ENCODE data around the gene CHAT.

Gene CHAT

DNA sequence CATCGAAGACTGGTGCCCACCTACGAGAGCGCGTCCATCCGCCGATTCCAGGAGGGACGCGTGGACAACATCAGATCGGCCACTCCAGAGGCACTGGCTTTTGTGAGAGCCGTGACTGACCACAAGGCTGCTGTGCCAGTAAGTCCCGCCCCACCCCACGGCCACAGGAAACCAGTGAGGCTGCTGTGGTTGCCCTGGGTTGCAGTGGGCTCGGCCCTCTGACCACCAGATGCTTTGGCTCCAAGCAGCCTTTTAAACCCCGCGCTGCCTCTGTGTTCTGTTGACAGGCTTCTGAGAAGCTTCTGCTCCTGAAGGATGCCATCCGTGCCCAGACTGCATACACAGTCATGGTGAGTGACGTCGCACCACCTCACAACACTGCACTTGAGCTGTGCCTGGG lies 41.3 kb downstream of the CHAT start:
- no peak overlapping the region for H3K9ac ChIP-seq (ENCODE audit: low read depth, low read length)
- H3K36me3 ChIP-seq (ENCODE audit: insufficient read depth, low read length), result no peaks in the 10 kb centered on the region
- H3K4me1 ChIP-seq (ENCODE audit: insufficient read depth, low read length), result no peaks in the 10 kb centered on the region
- no peaks in the 10 kb centered on the region for H3K9me3 ChIP-seq (ENCODE audit: control insufficient read depth, insufficient read depth, low read length)

DNA sequence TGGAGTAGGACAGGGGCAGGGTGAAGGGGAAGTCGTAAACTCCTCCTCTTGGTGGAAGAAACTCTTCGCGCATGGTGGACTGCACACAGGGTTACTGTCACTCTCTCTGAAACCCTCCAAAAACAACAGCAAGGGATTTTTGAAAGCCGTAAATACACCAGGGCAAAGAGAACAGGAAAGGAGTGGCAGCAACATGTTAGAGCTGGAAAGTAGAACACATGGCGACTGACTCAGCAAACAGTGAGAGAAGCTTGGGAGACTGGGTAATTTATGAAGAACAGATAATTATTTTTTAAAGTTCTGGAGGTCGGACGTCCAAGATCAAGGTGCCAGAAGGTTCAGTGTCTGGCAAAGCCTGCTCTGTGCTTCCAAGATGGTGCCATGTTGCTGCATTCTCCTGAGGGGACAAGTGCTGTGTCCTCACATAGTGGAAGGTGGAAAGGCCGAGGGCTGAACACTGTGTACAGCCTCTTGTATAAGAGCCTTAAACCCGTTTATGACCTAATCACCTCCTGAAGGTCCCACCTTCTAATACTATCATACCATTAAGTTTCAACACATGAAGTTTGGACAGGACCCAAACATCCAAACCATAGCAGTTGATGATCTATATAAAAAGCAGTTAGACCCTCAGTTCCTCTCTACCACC lies 43.1 kb downstream of the CHAT start:
- Histone ChIP-seq H3K36me3 (ENCODE audit: insufficient read depth, low read length) (no peaks in the 10 kb centered on the region), H3K9ac (ENCODE audit: low read depth, low read length) (no peak overlapping the region), H3K4me1 (ENCODE audit: insufficient read depth, low read length) (peaks cover 8% of the 10 kb centered on the region; the same call in 1 of the 2 replicates), H3K9me3 (ENCODE audit: control insufficient read depth, insufficient read depth, low read length) (no peaks in the 10 kb centered on the region)

DNA sequence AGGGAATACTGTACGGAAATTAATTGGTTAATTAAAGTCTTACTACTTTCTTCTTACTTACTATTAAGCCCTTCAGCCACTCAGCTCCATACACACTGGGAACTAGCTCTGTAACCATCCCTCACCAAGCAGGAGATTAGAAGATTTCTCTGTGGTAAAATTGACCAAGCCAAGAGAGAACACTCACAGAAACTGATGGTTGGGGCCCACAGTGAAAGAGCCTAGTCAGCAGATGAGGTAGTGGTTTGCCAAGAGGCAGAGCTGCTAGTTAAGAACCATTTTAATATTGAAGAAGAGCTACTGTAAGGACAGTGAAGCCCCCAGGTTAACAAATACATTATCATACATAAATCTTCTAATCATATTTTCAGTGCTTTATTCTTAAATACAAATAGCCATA lies 43.8 kb downstream of the CHAT start:
- no peaks in the 10 kb centered on the region for H3K36me3 ChIP-seq (ENCODE audit: insufficient read depth, low read length)
- H3K4me1 ChIP-seq (ENCODE audit: insufficient read depth, low read length), result peaks cover 8% of the 10 kb centered on the region; the same call in 1 of the 2 replicates
- H3K9ac ChIP-seq (ENCODE audit: low read depth, low read length), result no peak overlapping the region
- H3K9me3 ChIP-seq (ENCODE audit: control insufficient read depth, insufficient read depth, low read length), result no peaks in the 10 kb centered on the region

DNA sequence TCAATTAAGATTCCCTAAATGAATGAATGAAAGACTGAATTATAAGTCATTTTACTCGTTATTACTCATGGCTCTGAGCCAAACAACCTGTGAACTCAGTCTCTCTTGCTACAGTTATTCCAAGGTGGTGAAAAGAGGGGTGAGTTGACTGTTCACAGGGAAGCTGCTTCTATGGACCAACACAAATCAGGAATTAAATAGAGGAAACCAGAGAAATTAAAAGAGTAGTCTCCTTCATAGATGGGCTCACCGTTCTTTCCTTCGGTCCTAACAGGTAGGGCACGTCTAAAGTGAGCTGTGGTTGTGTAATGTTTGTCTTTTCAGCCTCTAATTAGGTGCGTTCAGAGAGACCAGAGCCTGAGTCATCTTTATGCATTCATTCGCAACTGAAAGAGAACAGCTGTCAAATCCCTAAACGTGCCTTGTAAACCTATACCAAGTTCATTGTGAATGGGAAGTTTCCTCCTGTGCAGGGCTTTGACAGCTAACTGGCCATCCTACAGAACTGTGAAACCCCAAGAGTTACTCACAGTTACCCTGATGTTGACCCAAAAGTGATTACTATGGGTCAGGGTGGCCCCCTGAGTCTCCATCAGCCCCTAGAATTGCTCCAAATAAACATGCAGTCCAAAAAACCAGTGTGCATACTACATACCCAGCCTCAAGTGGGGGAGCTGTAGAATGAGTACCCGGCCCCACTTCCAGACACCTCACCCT lies 47.5 kb downstream of the CHAT start:
- Histone ChIP-seq H3K36me3 (ENCODE audit: insufficient read depth, low read length) (no peaks in the 10 kb centered on the region), H3K9ac (ENCODE audit: low read depth, low read length) (no peak overlapping the region), H3K4me1 (ENCODE audit: insufficient read depth, low read length) (peaks cover 8% of the 10 kb centered on the region; the same call in 1 of the 2 replicates), H3K9me3 (ENCODE audit: control insufficient read depth, insufficient read depth, low read length) (no peaks in the 10 kb centered on the region)

DNA sequence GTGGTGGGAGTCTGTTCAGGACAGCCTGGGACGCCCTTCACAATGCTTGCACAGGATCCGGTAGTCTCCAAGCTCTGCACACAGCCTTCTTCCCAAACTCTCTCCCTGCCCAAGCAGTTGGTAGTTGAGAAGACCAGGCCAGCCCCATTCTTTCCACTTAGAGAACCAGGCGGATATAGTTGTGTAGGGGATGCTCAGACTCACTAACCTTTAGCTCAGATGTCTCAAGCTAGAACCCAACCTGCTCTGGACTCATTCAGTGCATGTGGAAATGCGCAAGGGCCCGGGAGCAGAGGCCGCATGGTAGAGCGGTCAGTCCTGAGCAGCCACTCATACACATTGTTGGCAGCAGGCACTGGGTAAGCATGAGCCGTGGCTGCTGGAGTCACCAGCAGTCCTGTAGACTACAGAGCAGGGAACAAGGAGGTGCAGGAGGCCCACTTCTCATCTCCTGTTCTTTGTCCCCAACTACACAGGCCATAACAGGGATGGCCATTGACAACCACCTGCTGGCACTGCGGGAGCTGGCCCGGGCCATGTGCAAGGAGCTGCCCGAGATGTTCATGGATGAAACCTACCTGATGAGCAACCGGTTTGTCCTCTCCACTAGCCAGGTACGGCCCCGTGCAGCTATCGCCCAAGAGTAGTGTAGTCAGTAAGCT lies 48.5 kb downstream of the CHAT start:
- Histone ChIP-seq H3K36me3 (ENCODE audit: insufficient read depth, low read length) (no peaks in the 10 kb centered on the region), H3K9ac (ENCODE audit: low read depth, low read length) (no peak overlapping the region), H3K9me3 (ENCODE audit: control insufficient read depth, insufficient read depth, low read length) (no peaks in the 10 kb centered on the region), H3K4me1 (ENCODE audit: insufficient read depth, low read length) (peaks cover 8% of the 10 kb centered on the region; the same call in 1 of the 2 replicates)

DNA sequence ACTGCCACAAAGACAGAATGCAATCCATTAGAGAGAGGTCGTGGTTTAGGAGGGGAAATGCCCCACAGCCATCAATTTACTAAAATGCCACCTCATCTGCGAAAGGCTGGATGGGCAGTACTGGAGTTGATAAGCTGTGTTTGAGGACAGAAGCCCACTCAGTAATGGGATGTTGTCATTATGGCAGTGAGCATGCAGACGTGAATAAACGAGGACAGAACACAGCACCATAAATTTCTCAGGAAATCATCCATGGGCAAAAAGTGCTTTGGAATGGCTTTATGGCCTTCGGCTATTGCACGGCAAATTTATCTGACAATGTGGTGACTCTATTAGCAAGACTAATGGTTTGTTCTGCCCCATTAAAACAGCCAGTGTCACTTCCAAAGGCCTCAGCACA lies 49.8 kb downstream of the CHAT start:
- no peak overlapping the region for H3K9ac ChIP-seq (ENCODE audit: low read depth, low read length)
- no peaks in the 10 kb centered on the region for H3K36me3 ChIP-seq (ENCODE audit: insufficient read depth, low read length)
- peaks cover 8% of the 10 kb centered on the region; the same call in 1 of the 2 replicates for H3K4me1 ChIP-seq (ENCODE audit: insufficient read depth, low read length)
- no peaks in the 10 kb centered on the region for H3K9me3 ChIP-seq (ENCODE audit: control insufficient read depth, insufficient read depth, low read length)

DNA sequence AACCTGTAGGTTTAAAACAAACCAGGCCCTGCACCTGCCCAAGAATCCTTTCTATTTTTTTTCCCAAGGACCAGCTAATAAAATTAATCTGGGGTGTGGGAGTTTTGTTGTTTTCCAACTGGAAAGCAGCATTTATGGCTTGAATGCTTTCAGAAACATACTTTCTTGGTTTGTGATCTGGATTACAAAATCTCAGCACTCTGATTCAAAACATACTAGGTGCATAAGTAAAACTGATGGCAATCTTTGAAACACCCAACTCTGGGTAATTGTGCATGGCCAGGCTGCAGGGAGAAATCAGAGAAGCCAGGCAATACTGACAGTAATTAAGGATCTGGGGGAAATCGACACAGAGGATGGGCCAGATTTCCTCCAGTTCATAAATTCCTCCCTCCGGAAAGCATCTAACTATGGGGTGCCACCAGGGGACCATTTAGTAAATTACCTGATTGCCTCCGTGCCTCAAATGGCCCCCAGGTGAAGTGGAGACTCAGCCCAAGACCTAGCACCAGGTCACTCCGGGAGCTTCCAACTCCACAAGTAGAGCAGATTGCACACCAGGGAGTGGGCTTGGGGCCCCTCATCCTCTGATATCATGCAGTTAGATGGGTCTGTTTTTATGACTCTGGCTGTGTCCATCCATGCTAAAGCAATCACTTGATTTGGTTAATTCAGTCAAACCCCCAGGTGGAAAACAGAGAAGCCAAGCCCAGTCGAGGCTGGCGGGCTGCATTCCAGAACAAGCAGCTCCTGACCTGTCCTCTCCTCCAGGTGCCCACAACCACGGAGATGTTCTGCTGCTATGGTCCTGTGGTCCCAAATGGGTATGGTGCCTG lies 50.4 kb downstream of the CHAT start:
- H3K4me1 ChIP-seq (ENCODE audit: insufficient read depth, low read length), result peaks cover 8% of the 10 kb centered on the region; the same call in 1 of the 2 replicates

DNA sequence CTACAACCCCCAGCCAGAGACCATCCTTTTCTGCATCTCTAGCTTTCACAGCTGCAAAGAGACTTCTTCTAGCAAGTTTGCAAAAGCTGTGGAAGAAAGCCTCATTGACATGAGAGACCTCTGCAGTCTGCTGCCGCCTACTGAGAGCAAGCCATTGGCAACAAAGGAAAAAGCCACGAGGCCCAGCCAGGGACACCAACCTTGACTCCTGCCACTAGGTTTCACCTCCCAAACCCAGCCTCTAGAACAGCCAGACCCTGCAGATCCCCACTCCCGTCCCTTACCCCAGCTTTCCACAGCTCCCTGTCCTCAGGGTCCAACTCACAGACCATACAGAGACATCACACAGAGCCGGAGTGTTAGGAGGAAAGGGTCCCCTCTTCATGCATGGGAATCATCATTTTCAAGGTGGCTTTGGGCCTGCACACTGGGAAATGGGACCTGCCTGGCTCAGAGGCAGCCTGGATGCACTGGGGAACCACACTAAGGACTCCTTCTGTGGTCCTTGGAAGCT lies 51.1 kb downstream of the CHAT start:
- H3K36me3 ChIP-seq (ENCODE audit: insufficient read depth, low read length), result no peaks in the 10 kb centered on the region
- no peaks in the 10 kb centered on the region for H3K9me3 ChIP-seq (ENCODE audit: control insufficient read depth, insufficient read depth, low read length)
- peaks cover 8% of the 10 kb centered on the region; the same call in 1 of the 2 replicates for H3K4me1 ChIP-seq (ENCODE audit: insufficient read depth, low read length)
- no peak overlapping the region for H3K9ac ChIP-seq (ENCODE audit: low read depth, low read length)

More for the DNA sequence above, 50.4 kb downstream of the CHAT start:
- no peaks in the 10 kb centered on the region for H3K9me3 ChIP-seq (ENCODE audit: control insufficient read depth, insufficient read depth, low read length)
- no peaks in the 10 kb centered on the region for H3K36me3 ChIP-seq (ENCODE audit: insufficient read depth, low read length)
- no peak overlapping the region for H3K9ac ChIP-seq (ENCODE audit: low read depth, low read length)

DNA sequence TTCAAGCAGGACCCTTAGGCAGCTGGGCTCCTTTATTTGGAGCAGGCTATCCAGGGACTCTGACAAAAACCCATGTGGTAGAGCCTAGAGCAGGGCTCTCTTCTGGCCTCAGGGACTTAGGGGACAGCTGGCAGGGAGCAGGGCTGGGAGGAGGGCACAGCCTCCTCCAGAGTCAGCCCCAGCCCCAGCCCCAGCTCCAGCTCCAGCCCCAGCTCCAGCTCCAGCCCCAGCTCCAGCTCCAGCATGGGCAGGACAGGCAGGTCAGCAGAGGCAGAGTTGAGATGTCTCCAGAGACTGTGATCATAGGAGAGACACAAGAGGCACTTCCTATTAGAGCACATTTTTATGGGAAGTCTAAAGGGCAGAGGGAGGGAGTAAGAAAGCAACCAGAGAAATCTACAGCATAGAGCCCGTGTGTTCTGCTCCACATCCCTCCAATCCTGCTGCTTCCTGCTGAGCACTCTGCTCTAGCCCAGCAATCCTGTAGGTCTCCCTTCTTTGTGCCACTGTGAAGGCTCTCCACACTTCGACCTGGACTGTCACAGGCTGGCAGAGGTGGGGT lies 52.3 kb downstream of the CHAT start:
- Histone ChIP-seq H3K4me1 (ENCODE audit: insufficient read depth, low read length) (peaks cover 5% of the 10 kb centered on the region; the same call in 1 of the 2 replicates), H3K9me3 (ENCODE audit: control insufficient read depth, insufficient read depth, low read length) (no peaks in the 10 kb centered on the region), H3K9ac (ENCODE audit: low read depth, low read length) (no peak overlapping the region), H3K36me3 (ENCODE audit: insufficient read depth, low read length) (no peaks in the 10 kb centered on the region)

DNA sequence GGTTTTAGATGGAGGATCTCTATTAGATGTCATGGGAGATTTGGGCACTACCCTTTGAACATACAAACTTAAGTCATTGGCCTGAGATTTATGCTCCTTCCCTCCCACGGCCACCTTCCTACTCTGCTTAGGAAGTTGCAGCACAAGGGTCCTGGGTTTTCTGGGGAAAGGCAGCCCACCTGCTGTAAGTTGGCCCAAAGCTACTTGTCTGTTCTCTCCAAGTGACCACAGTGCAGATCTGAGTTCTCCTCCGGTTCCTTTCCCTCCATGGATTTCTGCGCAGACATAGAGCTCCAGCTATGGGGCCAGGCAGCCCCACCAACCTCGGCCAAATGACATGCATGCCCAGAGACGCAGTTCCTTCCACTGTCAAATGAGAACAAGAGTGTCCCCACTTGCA lies 52.8 kb downstream of the CHAT start:
- Histone ChIP-seq H3K9ac (ENCODE audit: low read depth, low read length) (no peak overlapping the region), H3K36me3 (ENCODE audit: insufficient read depth, low read length) (no peaks in the 10 kb centered on the region), H3K9me3 (ENCODE audit: control insufficient read depth, insufficient read depth, low read length) (no peaks in the 10 kb centered on the region), H3K4me1 (ENCODE audit: insufficient read depth, low read length) (no peaks in the 10 kb centered on the region)

DNA sequence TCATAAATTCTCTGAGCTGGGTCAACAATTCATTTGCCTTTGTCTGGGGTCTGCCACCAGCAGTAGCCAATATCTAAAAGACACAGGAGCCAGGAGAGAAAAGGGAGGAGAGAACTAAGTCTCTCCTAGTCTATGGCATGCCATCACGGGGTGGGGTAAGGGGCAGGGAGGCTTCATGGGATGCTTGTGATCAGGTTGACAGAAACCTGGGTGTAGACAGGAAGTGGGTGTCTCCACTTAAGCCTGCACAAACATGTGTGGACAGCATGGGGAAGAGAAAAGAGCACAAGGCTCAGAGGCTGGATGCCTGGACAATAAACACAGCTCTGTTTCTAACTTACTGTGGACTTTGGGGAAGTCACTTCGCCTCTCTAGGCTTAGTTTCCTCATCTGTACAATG lies 54.2 kb downstream of the CHAT start:
- H3K36me3 ChIP-seq (ENCODE audit: insufficient read depth, low read length), result no peaks in the 10 kb centered on the region
- no peak overlapping the region for H3K9ac ChIP-seq (ENCODE audit: low read depth, low read length)
- H3K4me1 ChIP-seq (ENCODE audit: insufficient read depth, low read length), result no peaks in the 10 kb centered on the region
- no peaks in the 10 kb centered on the region for H3K9me3 ChIP-seq (ENCODE audit: control insufficient read depth, insufficient read depth, low read length)

DNA sequence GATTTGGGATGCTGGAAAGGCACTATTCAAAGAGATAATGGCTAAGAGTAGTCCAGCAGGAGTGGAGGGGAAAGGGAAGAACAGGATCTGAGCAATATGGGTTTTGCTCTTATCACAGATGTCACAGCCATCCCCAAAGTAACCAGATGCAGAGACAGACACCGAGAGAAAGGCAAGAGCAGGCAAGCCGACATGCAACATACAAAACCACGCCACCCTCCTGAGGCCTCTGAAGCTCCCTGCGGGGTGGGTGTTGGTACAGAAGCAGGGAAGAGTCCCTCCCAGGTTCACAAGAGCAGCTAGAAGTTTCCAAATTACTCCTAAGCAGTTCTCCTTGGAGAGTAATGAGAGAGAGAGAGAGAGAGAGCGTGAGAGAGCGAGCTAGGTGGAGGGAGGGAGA lies 54.8 kb downstream of the CHAT start:
- Histone ChIP-seq H3K4me1 (ENCODE audit: insufficient read depth, low read length) (no peaks in the 10 kb centered on the region), H3K36me3 (ENCODE audit: insufficient read depth, low read length) (no peaks in the 10 kb centered on the region), H3K9me3 (ENCODE audit: control insufficient read depth, insufficient read depth, low read length) (no peaks in the 10 kb centered on the region), H3K9ac (ENCODE audit: low read depth, low read length) (no peak overlapping the region)

DNA sequence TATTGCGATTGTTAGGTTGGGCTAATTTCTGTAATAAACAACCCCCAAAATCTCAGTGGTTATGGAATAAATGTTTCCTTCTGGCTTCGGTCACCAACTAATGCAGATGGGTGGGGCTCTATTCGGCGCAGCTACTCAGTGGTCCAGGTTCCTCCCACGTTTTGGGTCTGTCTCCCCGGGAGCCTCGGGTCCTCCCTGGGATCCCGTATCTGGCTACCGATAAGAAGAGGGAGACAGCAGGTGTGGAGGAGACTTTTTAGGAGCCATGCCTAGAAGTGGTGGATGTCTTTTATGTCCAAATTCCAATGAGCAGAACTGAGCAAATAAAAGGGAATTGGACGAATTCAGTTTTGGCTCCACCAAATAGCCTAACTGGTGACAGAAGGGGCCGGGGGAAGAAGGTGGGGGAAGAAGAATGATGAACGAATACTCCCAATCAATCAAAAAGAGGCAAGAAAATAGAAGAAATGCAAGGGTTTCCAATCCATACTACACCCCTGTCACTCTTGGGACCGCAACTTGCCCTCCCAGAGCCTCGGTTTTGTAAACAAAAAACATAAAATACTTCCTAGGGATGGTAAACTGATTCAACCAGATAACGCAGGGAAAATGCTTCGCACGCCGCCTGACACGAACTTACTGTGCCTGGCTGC lies 65.1 kb downstream of the CHAT start:
- Histone ChIP-seq H3K4me1 (ENCODE audit: insufficient read depth, low read length) (no peaks in the 10 kb centered on the region), H3K9me3 (ENCODE audit: control insufficient read depth, insufficient read depth, low read length) (no peaks in the 10 kb centered on the region; the same call in 1 of the 2 replicates), H3K36me3 (ENCODE audit: insufficient read depth, low read length) (no peaks in the 10 kb centered on the region), H3K9ac (ENCODE audit: low read depth, low read length) (peak overlapping the region; percentile 47; the same call in 1 of the 2 replicates)

Measured in ES-I3 (cell line).